MCF 10A (cell line): Measurements from ENCODE around the gene TLX2. TPM values are rescaled to one million over a fixed set of nuclear protein-coding genes. Genes with fewer than 3 reads are reported as not detected.

Experiments
- BruUV-seq: library from RNA; stranded (reverse); fragments of 400-500 nt; replicated peaks from 2 replicates; lab custom pipeline; 2021; lab: Mats Ljungman, UMichigan
- CTCF ChIA-PET: fragments of 300-600 bp; sonication (Branson Sonifier 250); formaldehyde crosslinking; extraction: SDS; loops from one replicate; lab custom pipeline; 2021; ENCODE audit warnings: antibody characterized with exemption, inconsistent platforms; lab: Yijun Ruan, JAX
- POLR2A ChIA-PET: fragments of 300-600, 350-650 bp; sonication (Branson Sonifier 250); formaldehyde crosslinking; extraction: SDS; loops from one replicate; lab custom pipeline; 2020; ENCODE audit warnings: antibody characterized with exemption, inconsistent platforms; lab: Yijun Ruan, JAX
- DNase-seq: peaks from one replicate; pipeline ENCODE4 v3.0.0-alpha.2; 2018; ENCODE audit not compliant: unreplicated experiment
- H3K27ac Mint-ChIP-seq: one replicate; pipeline ENCODE4 v1.8.0; 2022; ENCODE audit warnings: mild to moderate bottlenecking, low read depth, mixed read lengths; ENCODE audit not compliant: unreplicated experiment
- H3K27me3 Mint-ChIP-seq: one replicate; pipeline ENCODE4 v1.8.0; 2022; ENCODE audit warnings: mixed read lengths; ENCODE audit not compliant: insufficient read depth, unreplicated experiment
- H3K36me3 Mint-ChIP-seq: one replicate; pipeline ENCODE4 v1.8.0; 2022; ENCODE audit warnings: mild to moderate bottlenecking, moderate library complexity, mixed read lengths; ENCODE audit not compliant: insufficient read depth, unreplicated experiment
- H3K4me1 Mint-ChIP-seq: one replicate; pipeline ENCODE4 v1.8.0; 2022; ENCODE audit warnings: mixed read lengths; ENCODE audit not compliant: insufficient read depth, unreplicated experiment
- H3K4me3 Mint-ChIP-seq: one replicate; pipeline ENCODE4 v1.8.0; 2022; ENCODE audit warnings: mild to moderate bottlenecking, moderate library complexity, mixed read lengths; ENCODE audit not compliant: unreplicated experiment
- H3K9me3 Mint-ChIP-seq: one replicate; pipeline ENCODE4 v1.8.0; 2022; ENCODE audit warnings: mixed read lengths; ENCODE audit not compliant: unreplicated experiment
- CTCF ChIP-seq: fragments of 200-600 bp; IDR thresholded peaks from one replicate; pipeline ENCODE4 v1.8.0; 2022; ENCODE audit warnings: antibody characterized with exemption, mild to moderate bottlenecking; ENCODE audit not compliant: unreplicated experiment
- intact Hi-C: fragments of 100-400 bp; cut with micrococcal nuclease; formaldehyde crosslinking; loops from 2 replicates; pipeline ENCODE4 v1.14.1; 2022
- total RNA-seq: library from RNA; stranded (reverse); gene quantifications from 2 replicates; pipeline ENCODE4 v1.2.3, GENCODE V29; 2022

TLX2 gene
- total RNA-seq, 1 experiment from 2014 or later = not detected

DNA sequence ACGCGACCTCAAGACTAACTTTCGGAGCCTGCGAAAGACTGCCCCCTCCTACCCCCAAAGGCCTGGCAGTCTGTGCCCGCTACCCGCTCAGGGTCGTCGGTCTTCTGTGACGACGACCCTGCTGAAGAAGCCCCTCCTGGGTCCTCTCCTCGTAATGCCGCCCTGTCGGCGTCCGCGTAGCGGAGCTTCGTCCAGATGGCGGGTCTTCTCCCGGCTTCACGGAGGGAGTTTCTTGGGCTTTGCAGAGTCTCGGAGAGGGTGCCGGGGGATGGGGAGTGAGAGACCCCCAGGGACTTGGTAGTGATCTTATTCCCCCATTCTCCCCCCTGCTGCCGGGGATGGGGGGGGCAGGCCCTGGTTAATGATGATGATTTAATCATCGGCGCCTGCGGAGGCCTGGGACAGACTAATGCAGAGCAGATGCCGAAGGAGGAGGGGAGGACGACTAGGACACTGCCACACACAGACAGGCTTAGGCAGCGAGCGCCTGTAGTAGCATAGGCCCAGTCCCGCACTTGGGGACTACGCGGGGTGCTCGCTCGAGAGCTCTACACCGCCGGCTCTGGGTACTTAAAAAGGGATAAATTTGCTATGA, 6.2 kb upstream of the TLX2 start:
- no peak for TF ChIP-seq CTCF
- peaks cover 45% of the 10 kb centered on the region for H3K36me3 Mint-ChIP-seq
- POLR2A ChIA-PET = interaction anchor here (0.6 to 8.6 kb wide), 12 partner anchors 9 to 362 kb away, joined by 3 to 135 read pairs (median 4); partner anchors contain the start of genes AUP1, CCDC142, DQX1 and HTRA2
- peaks cover 28% of the 10 kb centered on the region for H3K4me1 Mint-ChIP-seq
- CTCF ChIA-PET = interaction anchor here (1.0 to 3.5 kb wide), 3 partner anchors 11 to 79 kb away, joined by 3 to 18 read pairs (median 16); partner anchors contain the start of genes CCDC142 and TTC31
- no peaks in the 10 kb centered on the region for H3K9me3 Mint-ChIP-seq
- DNase-seq = peak; percentile 24
- peak overlapping the region; percentile 98 for H3K27ac Mint-ChIP-seq
- no peaks in the 10 kb centered on the region for H3K27me3 Mint-ChIP-seq
- intact Hi-C loops = loop anchor here (1.0 kb wide), 2 partner anchors 21 to 79 kb away; partner anchors contain the start of genes AUP1 and HTRA2
- BruUV-seq = TSS peak; percentile 78
- H3K4me3 Mint-ChIP-seq = peak overlapping the region; percentile 88

DNA sequence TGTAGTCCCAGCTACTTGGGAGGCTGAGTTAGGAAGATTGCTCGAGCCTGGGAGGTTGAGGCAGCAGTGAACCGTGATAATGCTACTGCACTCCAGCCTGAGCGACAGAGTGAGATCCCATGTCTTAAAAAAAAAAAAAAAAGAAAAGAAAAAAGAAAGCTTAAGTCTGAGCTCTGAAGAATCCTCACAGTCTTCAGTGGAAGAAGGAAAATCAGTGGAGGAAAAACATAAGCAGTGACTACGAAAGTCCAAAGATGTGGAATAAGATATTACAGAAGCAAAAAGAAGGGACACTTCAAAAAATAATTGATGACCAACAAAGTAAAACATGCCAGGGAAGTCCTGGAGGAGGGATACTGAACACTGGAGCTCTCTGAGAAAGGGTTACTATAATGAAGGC, 4.0 kb upstream of the TLX2 start:
- no peak for TF ChIP-seq CTCF
- Mint-ChIP-seq H3K27me3 (no peaks in the 10 kb centered on the region), H3K27ac (no peak overlapping the region), H3K4me3 (no peak overlapping the region), H3K9me3 (no peaks in the 10 kb centered on the region), H3K4me1 (peaks cover 20% of the 10 kb centered on the region), H3K36me3 (peaks cover 23% of the 10 kb centered on the region)
- POLR2A ChIA-PET = interaction anchor here (0.8 to 8.6 kb wide), 3 partner anchors 10 to 65 kb away, joined by 3 to 135 read pairs (median 4); partner anchors contain the start of genes AUP1, DQX1 and HTRA2
- BruUV-seq = no TSS peak
- intact Hi-C loops = no loop called here
- CTCF ChIA-PET = interaction anchor here (0.6 to 3.5 kb wide), 3 partner anchors 27 to 366 kb away, joined by 6 to 16 read pairs (median 8); partner anchors contain the start of genes CCDC142 and TTC31
- DNase-seq = no peak

DNA sequence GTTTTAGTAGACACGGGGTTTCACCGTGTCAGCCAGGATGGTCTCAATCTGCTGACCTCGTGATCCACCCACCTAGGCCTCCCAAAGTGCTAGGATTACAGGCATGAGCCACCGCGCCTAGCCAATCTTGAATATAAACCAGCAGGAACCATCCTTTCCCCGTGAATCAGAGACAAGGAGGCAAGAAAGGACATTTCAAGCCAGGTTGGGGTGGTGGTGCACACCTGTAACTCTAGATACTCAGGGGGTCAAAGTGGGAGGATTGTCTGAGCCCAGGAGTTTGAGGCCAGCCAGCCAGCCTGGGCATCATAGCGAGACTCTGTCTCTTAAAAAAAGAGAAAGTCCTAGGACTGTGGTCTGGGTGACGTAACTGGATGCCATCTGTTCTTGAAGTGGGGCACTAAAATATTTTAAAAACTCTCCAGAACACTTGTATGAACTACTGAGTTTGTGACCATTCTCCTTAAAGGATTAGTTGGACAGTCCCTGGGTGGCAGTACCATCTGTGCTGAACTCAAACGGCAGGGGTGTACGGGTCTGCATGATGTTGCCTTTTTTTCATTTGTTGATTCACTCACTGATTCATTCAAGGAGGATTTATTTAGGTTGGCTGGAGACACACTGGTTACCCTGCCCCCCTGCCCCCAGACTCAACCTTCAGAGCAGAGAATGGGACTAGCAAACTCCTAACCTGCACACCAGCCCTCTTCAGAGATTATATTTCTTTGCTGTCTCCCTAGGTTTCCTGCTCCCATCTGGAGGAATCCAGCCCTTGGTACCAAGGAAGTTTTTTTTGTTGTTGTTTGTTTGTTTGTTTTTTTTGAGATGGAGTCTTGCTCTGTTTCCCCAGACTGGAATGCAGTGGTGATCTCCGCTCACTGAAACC, 2.9 kb upstream of the TLX2 start:
- Mint-ChIP-seq H3K4me3 (no peak overlapping the region), H3K9me3 (no peaks in the 10 kb centered on the region), H3K36me3 (peaks cover 12% of the 10 kb centered on the region), H3K27ac (no peak overlapping the region), H3K27me3 (no peaks in the 10 kb centered on the region), H3K4me1 (peaks cover 12% of the 10 kb centered on the region)
- no peak for DNase-seq
- BruUV-seq = no TSS peak
- CTCF ChIA-PET = no interaction called here
- POLR2A ChIA-PET = interaction anchor here (0.8 to 8.6 kb wide), 3 partner anchors 9 to 18 kb away, joined by 3 to 135 read pairs (median 3); partner anchors contain the start of genes AUP1, DQX1 and HTRA2
- no peak for TF ChIP-seq CTCF
- intact Hi-C loops = no loop called here
